Loucy (cell line): ENCODE measurements around the gene SHMT2.

Experiments used
- H2AFZ ChIP-seq: fragments of 200-600 bp; sonication (generic); 2 replicates; pipeline ENCODE4 v1.6.0; 2016; ENCODE audit warnings: antibody characterized with exemption, mild to moderate bottlenecking, low read length, moderate library complexity
- H3F3A ChIP-seq: fragments of 200-600 bp; 2 replicates; pipeline ENCODE4 v1.6.0; 2016; ENCODE audit warnings: antibody characterized with exemption, low read depth, mild to moderate bottlenecking
- H3K27me3 ChIP-seq: fragments of 200-600 bp; sonication (generic); 2 replicates; pipeline ENCODE4 v1.6.1; 2014; ENCODE audit warnings: low read length, mild to moderate bottlenecking; ENCODE audit not compliant: insufficient read depth, poor library complexity, severe bottlenecking
- H3K36me3 ChIP-seq: fragments of 200-600 bp; sonication (generic); 2 replicates; pipeline ENCODE4 v1.6.1; 2016; ENCODE audit warnings: low read length; ENCODE audit not compliant: insufficient read depth
- H3K4me1 ChIP-seq: fragments of 200-600 bp; sonication (generic); 2 replicates; pipeline ENCODE4 v1.5.1; 2014; ENCODE audit warnings: low read length, mild to moderate bottlenecking; ENCODE audit not compliant: insufficient read depth, poor library complexity, severe bottlenecking
- H3K4me2 ChIP-seq: fragments of 200-600 bp; sonication (generic); 2 replicates; pipeline ENCODE4 v1.6.0; 2014; ENCODE audit warnings: antibody characterized with exemption, low read length, low read depth, mild to moderate bottlenecking; ENCODE audit not compliant: poor library complexity, severe bottlenecking
- H3K4me3 ChIP-seq: fragments of 200-600 bp; sonication (generic); 2 replicates; pipeline ENCODE4 v1.5.1; 2014; ENCODE audit warnings: low read length, mild to moderate bottlenecking, mixed read lengths; ENCODE audit not compliant: poor library complexity, severe bottlenecking
- H3K79me2 ChIP-seq: fragments of 200-600 bp; sonication (generic); 2 replicates; pipeline ENCODE4 v1.6.1; 2014; ENCODE audit warnings: low read length; ENCODE audit not compliant: insufficient read depth
- H3K9ac ChIP-seq: fragments of 200-600 bp; sonication (generic); 2 replicates; pipeline ENCODE4 v1.6.0; 2014; ENCODE audit warnings: mild to moderate bottlenecking, low read depth, low read length, moderate library complexity; ENCODE audit not compliant: poor library complexity, severe bottlenecking
- H3K9me2 ChIP-seq: fragments of 200-600 bp; sonication (generic); replicated peaks from 2 replicates; pipeline ENCODE4 v1.6.1; 2016; ENCODE audit warnings: low read depth, low read length, mixed read lengths
- H3K9me3 ChIP-seq: fragments of 200-600 bp; sonication (generic); 2 replicates; pipeline ENCODE4 v1.6.1; 2014; ENCODE audit warnings: mild to moderate bottlenecking, antibody characterized with exemption, low read length, low read depth; ENCODE audit not compliant: insufficient read depth
- H4K20me1 ChIP-seq: fragments of 200-600 bp; sonication (generic); 2 replicates; pipeline ENCODE4 v1.6.0; 2014; ENCODE audit warnings: antibody characterized with exemption, low read length, mild to moderate bottlenecking; ENCODE audit not compliant: insufficient read depth, poor library complexity, severe bottlenecking
- CTCF ChIP-seq: fragments of 200-600 bp; sonication (generic); conservative IDR thresholded peaks from 2 replicates; pipeline ENCODE4 v1.5.1; 2014; ENCODE audit warnings: mild to moderate bottlenecking, antibody characterized with exemption, low read length
- EZH2phosphoT487 ChIP-seq: fragments of 200-600 bp; IDR thresholded peaks from 2 replicates; pipeline ENCODE4 v1.6.1; 2018; ENCODE audit warnings: antibody characterized with exemption, mild to moderate bottlenecking, moderate library complexity, borderline replicate concordance

Gene SHMT2

GRCh38 chr12:57191410-57191809, 38.1 kb upstream of the SHMT2 start:
- no peak for TF ChIP-seq EZH2phosphoT487
- TF ChIP-seq CTCF: no peak
- H3K36me3 ChIP-seq: no peaks in the 10 kb centered on the region; the same call in 1 of the 2 replicates
- no peaks in the 10 kb centered on the region for H3F3A ChIP-seq
- no peak overlapping the region for H3K9ac ChIP-seq
- H3K4me2 ChIP-seq: no peak overlapping the region
- H3K9me3 ChIP-seq: no peaks in the 10 kb centered on the region
- H3K79me2 ChIP-seq: no peaks in the 10 kb centered on the region
- no peaks in the 10 kb centered on the region for H4K20me1 ChIP-seq
- H3K4me1 ChIP-seq: peaks cover 14% of the 10 kb centered on the region
- no peaks in the 10 kb centered on the region for H3K27me3 ChIP-seq
- H2AFZ ChIP-seq: no peak overlapping the region
- H3K9me2 ChIP-seq: no peaks in the 10 kb centered on the region
- H3K4me3 ChIP-seq: no peak overlapping the region

- Histone ChIP-seq H3K9me2 (no peaks in the 10 kb centered on the region), H3K27me3 (no peaks in the 10 kb centered on the region), H3K4me1 (peaks cover 17% of the 10 kb centered on the region), H3K4me3 (no peak overlapping the region), H3K36me3 (no peaks in the 10 kb centered on the region; the same call in 1 of the 2 replicates), H3K79me2 (no peaks in the 10 kb centered on the region), H3K9me3 (no peaks in the 10 kb centered on the region), H4K20me1 (no peaks in the 10 kb centered on the region), H2AFZ (no peak overlapping the region), H3K9ac (no peak overlapping the region), H3K4me2 (no peak overlapping the region), H3F3A (no peaks in the 10 kb centered on the region)
- no peak for TF ChIP-seq EZH2phosphoT487
- no peak for TF ChIP-seq CTCF
Measured at GRCh38 chr12:57192920-57193319, 36.6 kb upstream of the SHMT2 start.

DNA sequence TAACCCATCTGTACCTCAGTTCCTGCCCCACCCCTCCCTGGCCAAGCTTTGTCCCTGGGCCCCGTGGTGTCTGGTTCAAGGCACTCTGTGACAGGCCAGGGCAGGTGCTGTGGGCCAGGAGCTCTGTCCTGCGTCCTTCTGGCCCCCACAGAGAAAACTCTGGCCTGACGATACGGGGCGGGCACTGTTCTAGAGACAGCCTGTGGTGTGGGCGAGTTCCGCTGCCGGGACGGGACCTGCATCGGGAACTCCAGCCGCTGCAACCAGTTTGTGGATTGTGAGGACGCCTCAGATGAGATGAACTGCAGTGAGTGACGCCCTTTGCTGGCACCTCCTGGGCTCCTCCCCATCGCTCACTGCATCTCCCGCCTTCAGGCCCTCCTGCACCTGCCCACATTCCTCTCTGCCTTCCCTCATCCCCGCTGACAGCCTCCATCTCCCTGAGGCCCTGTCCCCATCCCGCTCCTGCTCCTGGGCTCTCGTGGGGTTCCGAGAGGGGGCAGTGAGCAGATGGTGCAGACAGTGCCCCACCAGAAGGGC, 35.7 kb upstream of the SHMT2 start:
- Histone ChIP-seq H3K36me3 (no peaks in the 10 kb centered on the region; the same call in 1 of the 2 replicates), H4K20me1 (no peaks in the 10 kb centered on the region), H3K27me3 (no peaks in the 10 kb centered on the region), H3K9ac (no peak overlapping the region), H3K9me3 (no peaks in the 10 kb centered on the region), H3F3A (no peaks in the 10 kb centered on the region), H3K79me2 (no peaks in the 10 kb centered on the region), H3K4me1 (peaks cover 17% of the 10 kb centered on the region), H2AFZ (no peak overlapping the region), H3K4me2 (no peak overlapping the region), H3K9me2 (no peaks in the 10 kb centered on the region), H3K4me3 (no peak overlapping the region)
- TF ChIP-seq EZH2phosphoT487 (no peak), CTCF (no peak)
